Measurements from ENCODE around the gene THBS3. TPM values are rescaled to one million over a fixed set of nuclear protein-coding genes. Genes with fewer than 3 reads are reported as not detected.
A peak's percentile ranks its signal among the peaks of the same experiment; 100 is the strongest.

Gene THBS3
- total and polyA plus RNA-seq, 10 donors: 10.2 to 31.2 (median 20.8) TPM

DNA sequence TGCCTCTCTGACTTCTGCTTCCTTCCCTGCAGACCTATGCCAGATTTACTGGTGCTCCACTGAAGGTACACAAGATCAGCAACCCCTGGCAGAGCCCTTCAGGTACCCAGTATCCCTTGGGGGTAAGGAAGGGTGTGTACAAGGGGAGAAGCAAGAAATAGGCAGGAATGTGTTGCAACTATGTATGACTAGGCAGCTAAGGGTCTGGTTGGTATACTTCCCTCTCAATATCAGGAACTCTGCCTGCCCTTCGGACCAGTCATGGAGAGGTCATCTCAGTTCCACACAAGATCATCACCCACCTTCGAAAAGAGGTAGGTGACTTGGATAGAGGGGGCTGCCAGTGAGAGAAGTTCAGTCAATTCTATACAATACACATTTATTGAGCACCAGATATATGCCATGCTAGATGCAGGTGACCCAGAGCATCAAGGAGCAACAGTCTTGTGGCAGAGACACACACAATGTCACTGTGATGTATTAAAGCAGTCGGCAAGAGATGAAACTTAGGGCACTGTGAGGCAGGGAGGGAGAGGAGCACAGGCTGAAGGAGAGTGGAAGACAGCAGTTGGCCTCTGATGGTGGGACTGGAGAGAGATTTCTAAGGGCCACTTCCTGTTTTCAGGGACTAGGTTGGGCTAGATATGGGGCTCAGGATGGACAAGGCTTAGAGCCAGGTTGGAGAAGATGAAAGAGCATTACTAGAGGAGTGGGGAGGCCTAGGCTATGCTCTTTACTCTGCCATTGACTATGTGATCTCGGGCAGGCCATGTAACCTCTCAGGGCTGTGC is 2.8 kb upstream of the THBS3 start:
- DNase-seq: peak; percentile 39
- Histone ChIP-seq H3K27me3 (replicated peaks in 1 of 7) (no peaks in the 10 kb centered on the region), H3K4me3 (peak overlapping the region in 4 of 8 donors; percentile 7 to 93 (median 23)), H3K27ac (peak overlapping the region in 7 of 8 donors; percentile 96 to 100 (median 99)), H3K4me1 (peaks cover 20 to 60% (median 36%) of the 10 kb centered on the region in 6 donors), H3K9me3 (no peaks in the 10 kb centered on the region), H3K36me3 (peaks cover 0 to 38% (median 0%) of the 10 kb centered on the region in 6 donors)
- WGBS, 5 donors: 55 to 84% (median 81%) methylated on average over 4 of the region's 4 CpGs
- intact Hi-C loops (cut with DNase I; ENCODE audit: low total_unique reads): no loop called here
- TF ChIP-seq, protein P1, sequence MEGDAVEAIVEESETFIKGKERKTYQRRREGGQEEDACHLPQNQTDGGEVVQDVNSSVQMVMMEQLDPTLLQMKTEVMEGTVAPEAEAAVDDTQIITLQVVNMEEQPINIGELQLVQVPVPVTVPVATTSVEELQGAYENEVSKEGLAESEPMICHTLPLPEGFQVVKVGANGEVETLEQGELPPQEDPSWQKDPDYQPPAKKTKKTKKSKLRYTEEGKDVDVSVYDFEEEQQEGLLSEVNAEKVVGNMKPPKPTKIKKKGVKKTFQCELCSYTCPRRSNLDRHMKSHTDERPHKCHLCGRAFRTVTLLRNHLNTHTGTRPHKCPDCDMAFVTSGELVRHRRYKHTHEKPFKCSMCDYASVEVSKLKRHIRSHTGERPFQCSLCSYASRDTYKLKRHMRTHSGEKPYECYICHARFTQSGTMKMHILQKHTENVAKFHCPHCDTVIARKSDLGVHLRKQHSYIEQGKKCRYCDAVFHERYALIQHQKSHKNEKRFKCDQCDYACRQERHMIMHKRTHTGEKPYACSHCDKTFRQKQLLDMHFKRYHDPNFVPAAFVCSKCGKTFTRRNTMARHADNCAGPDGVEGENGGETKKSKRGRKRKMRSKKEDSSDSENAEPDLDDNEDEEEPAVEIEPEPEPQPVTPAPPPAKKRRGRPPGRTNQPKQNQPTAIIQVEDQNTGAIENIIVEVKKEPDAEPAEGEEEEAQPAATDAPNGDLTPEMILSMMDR (IDR thresholded peaks at IDR 0.05 in 8 of 11, conservative IDR thresholded peaks at IDR 0.05 in 3 of 11): no peak
- peak in 1 of 3 donors; percentile 57 for TF ChIP-seq POLR2AphosphoS5 (IDR thresholded peaks at IDR 0.05)
- TF ChIP-seq POLR2A (IDR thresholded peaks at IDR 0.05): no peak

DNA sequence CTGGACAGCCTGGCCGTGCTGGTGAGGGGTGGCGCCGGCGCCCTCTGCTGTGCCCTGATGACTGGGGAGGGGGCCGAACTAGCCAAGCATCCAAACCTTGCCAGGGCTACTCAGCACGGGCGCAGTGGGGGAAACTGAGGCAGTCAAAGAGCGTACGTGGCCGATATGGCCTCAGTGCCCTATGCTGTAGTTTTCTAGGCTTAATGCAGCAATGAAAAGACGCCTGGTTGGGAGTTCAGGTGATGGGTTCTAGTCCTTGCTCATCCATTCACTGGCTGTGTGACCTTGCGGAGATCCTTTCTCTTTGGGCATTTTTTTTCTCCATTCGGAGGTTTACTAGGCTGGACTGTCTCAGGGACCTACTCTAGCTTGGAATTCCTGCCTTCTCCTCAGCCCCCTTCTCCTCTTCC is 1.6 kb upstream of the THBS3 start:
- intact Hi-C loops (cut with DNase I; ENCODE audit: low total_unique reads): no loop called here
- Histone ChIP-seq H3K4me3 (peak overlapping the region; percentile 70 to 97 (median 88)), H3K9me3 (no peaks in the 10 kb centered on the region), H3K27ac (peak overlapping the region; percentile 91 to 100 (median 99)), H3K4me1 (peaks cover 20 to 54% (median 36%) of the 10 kb centered on the region in 6 donors), H3K36me3 (peaks cover 0 to 27% (median 0%) of the 10 kb centered on the region in 6 donors), H3K27me3 (replicated peaks in 1 of 7) (no peaks in the 10 kb centered on the region)
- WGBS, 5 donors: 2 to 5% (median 4%) methylated on average over 11 to 13 of the region's 13 CpGs
- TF ChIP-seq, protein P1 (IDR thresholded peaks at IDR 0.05 in 8 of 11, conservative IDR thresholded peaks at IDR 0.05 in 3 of 11): no peak
- no peak for TF ChIP-seq POLR2A (IDR thresholded peaks at IDR 0.05)
- TF ChIP-seq POLR2AphosphoS5 (IDR thresholded peaks at IDR 0.05): peak in 1 of 3 donors; percentile 75
- no peak for DNase-seq

DNA sequence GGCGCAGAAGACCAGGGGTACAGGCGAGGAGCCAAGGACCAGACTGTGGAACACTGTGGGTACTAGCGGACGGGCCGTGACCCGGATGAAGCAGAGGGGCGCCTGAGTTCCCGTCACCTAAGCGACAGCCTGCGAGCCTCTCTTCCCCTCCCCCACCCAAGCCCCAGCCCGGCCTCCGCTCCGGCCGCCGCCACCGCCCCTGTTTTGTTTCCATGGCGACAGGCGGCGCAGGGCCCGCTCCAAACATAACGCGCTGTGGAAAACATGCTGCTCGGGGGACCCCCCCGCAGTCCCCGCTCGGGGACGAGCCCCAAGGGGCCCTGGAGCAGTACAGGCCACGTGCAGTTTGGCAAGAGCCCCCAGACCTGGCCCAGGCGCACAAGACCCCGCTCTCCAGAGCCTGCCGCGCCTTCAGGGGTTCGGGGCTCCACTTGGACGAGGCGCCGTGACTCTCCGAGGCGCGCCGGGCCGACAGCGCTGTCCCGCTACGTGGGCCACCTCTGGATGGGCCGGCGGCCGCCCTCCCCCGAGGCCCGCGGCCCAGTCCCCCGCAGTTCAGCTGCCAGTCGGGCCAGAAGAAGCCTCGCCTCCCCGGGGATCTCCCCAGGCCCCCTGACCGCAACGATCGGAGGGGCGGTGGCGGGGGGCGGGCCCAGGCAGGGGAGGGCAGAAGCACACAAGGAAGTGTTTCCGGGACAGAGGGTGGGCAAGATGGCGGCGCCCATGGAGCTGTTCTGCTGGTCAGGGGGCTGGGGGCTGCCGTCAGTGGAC is 1.0 kb upstream of the THBS3 start, which contains the start of gene MTX1:
Gene MTX1, plus strand, starts transcription at position 155 of the 771 bp plus-strand sequence. Its CDS starts 110 bp downstream, at position 265.
- no peaks in the 10 kb centered on the region for H3K9me3 ChIP-seq
- WGBS, 5 donors: 0 to 1% (median 1%) methylated on average over 26 to 64 of the region's 64 CpGs

More for the DNA sequence above, 1.0 kb upstream of the THBS3 start, which contains the start of gene MTX1:
- H3K36me3 ChIP-seq: peaks cover 0 to 27% (median 0%) of the 10 kb centered on the region in 6 donors
- intact Hi-C loops (cut with DNase I; ENCODE audit: low total_unique reads): no loop called here
- H3K4me1 ChIP-seq: peaks cover 20 to 54% (median 36%) of the 10 kb centered on the region in 6 donors
- no peaks in the 10 kb centered on the region for H3K27me3 ChIP-seq (replicated peaks in 1 of 7)
- peak within 1 kb of the TSS; percentile 70 to 97 (median 88) for H3K4me3 ChIP-seq
- TF ChIP-seq, protein P1 (IDR thresholded peaks at IDR 0.05 in 8 of 11, conservative IDR thresholded peaks at IDR 0.05 in 3 of 11): no peak
- peak in 1 of 3 donors; percentile 30 for TF ChIP-seq POLR2A (IDR thresholded peaks at IDR 0.05)
- peak; percentile 82 to 89 (median 82) for TF ChIP-seq POLR2AphosphoS5 (IDR thresholded peaks at IDR 0.05)
- H3K27ac ChIP-seq: peak within 1 kb of the TSS; percentile 91 to 100 (median 99)
- DNase-seq: peak; percentile 97
